GM18502 (cell line): ENCODE data around the gene SH3RF3.
"Not testable (repeated sequence)": the region's sequence is repeated elsewhere in the genome, so short reads cannot be mapped to it uniquely, and the experiment has no call there.

ENCODE experiments used
- ATAC-seq: cut with Tn5 transposase; IDR thresholded peaks from one replicate; pipeline ENCODE4 v1.9.1; 2021; ENCODE audit warnings: mild to moderate bottlenecking; ENCODE audit not compliant: unreplicated experiment, poor library complexity

Gene SH3RF3

GRCh38 chr2:109521233-109522062 lies 392.4 kb downstream of the SH3RF3 start:
- ATAC-seq, result no peak

GRCh38 chr2:109522063-109522374 lies 393.0 kb downstream of the SH3RF3 start:
- no peak for ATAC-seq

GRCh38 chr2:109523121-109523520 lies 394.1 kb downstream of the SH3RF3 start:
- no peak for ATAC-seq

- no peak for ATAC-seq
Measured at GRCh38 chr2:109523536-109524361, 394.7 kb downstream of the SH3RF3 start.

GRCh38 chr2:109525836-109526235 lies 396.8 kb downstream of the SH3RF3 start:
- no peak for ATAC-seq

GRCh38 chr2:109526442-109526970 lies 397.5 kb downstream of the SH3RF3 start:
- no peak for ATAC-seq

- ATAC-seq, result no peak
Measured at GRCh38 chr2:109527079-109527478, 398.1 kb downstream of the SH3RF3 start.

- ATAC-seq, result no peak
Measured at GRCh38 chr2:109527846-109528705, 399.1 kb downstream of the SH3RF3 start.

- ATAC-seq, result no peak
Measured at GRCh38 chr2:109528811-109529501, 400.0 kb downstream of the SH3RF3 start.

- ATAC-seq, result no peak
Measured at GRCh38 chr2:109529532-109530449, 400.8 kb downstream of the SH3RF3 start.

- no peak for ATAC-seq
Measured at GRCh38 chr2:109530712-109531111, 401.7 kb downstream of the SH3RF3 start.

GRCh38 chr2:109531221-109531620 lies 402.2 kb downstream of the SH3RF3 start:
- ATAC-seq, result no peak

GRCh38 chr2:109531896-109532727 lies 403.1 kb downstream of the SH3RF3 start:
- ATAC-seq, result no peak

- ATAC-seq, result no peak
Measured at GRCh38 chr2:109532728-109533076, 403.7 kb downstream of the SH3RF3 start.

- ATAC-seq, result no peak
Measured at GRCh38 chr2:109533823-109534222, 404.8 kb downstream of the SH3RF3 start.

- no peak for ATAC-seq
Measured at GRCh38 chr2:109535217-109535946, 406.4 kb downstream of the SH3RF3 start.

GRCh38 chr2:109536556-109536955 lies 407.6 kb downstream of the SH3RF3 start:
- not testable (repeated sequence) for ATAC-seq
